Stimulated activated CD4-positive, alpha-beta T cell treated with anti-CD3 and anti-CD28 coated beads, Interleukin-2, amount 100 ng/mL, for 4 hours (primary cell): Measurements from ENCODE around the gene CFAP46.
"Not testable (repeated sequence)": the region's sequence is repeated elsewhere in the genome, so short reads cannot be mapped to it uniquely, and the experiment has no call there.

Source experiments
- DNase-seq: peaks from one replicate; pipeline ENCODE4 v3.0.0-alpha.2; 2020; ENCODE audit warnings: low read depth

Gene CFAP46

DNA sequence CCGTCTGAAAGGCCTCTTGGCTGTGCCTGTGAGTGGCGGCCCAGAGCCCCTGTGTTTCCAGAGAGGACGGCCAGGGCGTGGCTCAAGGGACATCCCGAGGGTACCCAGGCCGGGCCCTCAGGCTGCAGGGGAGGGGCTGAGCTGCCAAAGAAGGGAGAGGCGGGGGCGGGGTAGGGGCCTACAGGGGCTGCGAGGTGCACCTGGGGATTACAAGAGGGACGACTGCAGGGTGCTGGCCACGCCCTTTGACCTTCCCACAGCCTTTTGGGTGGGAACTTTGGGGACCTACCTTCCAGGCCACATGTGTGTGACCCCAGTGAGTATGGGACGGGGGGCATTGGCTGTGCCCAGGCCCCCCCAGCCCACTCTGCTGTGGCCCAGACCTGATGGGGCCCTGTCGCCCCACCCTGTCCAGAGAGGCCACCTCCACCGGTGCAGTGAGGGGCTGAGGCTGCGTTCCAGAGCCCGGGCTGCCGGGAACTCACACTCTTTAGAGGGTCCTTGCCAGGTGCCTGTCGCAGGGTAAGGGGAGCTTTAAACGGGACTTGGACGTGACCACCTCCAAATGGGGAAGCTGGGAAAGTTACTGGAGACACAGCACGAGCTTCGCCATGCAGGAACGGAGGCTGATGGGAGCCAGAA is 137.5 kb downstream of the CFAP46 start:
- DNase-seq: no peak

DNA sequence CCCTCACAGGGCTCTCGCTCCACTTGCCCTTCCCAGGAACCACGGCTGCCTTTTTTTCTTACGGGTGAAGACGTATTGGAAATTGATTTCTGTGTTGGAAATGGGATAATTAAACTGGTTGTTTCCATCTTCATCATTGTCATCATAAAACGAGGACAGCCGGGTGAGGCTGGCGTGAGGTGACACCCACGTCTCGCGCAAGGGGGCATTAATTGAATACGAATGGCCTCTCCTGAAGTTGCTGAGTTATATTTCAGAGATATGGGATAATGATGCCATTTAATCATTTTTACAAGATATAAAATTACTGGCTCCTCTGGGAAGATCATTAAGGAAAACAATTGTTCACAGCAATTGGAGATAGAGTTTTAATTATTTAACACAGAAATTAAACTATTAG is 138.1 kb downstream of the CFAP46 start:
- DNase-seq: no peak

DNA sequence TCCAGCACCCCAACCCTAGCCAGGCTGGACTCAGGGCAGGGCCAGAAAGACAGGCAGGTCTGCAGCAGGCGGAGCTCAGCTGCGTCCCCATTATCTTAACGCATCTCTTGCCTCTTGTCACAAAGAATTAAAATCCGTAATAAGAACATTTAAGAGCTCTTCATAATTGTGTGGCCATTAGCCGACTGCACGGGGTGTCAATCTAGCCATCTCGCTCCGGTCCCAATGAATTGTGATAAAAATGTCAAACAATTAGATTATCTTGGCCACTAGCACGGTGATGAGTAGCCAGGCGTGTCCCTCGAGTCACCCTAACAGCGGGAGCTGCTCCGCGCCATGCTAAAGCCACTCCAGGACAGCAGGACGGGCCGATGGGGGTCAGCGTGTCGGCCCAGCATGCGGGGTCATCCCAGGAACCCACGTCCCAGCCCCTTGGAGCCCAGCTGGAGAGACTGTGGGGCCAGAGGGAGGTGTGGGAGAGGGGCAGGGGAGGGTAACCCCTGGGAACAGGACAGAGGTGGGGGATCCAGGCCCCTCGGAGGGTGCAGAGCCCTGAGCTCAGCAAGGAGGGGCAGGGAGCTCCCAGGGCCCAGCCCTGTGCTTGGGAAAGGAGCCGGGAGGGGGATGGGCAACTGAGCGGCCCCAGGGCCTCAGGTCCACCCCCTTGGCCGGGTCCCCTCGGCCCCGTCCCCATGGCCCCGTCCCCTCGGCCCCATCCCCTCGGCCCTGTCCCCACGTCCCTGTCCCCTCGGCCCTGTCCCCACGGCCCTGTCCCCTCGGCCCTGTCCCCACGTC is 138.8 kb downstream of the CFAP46 start:
- DNase-seq: no peak

DNA sequence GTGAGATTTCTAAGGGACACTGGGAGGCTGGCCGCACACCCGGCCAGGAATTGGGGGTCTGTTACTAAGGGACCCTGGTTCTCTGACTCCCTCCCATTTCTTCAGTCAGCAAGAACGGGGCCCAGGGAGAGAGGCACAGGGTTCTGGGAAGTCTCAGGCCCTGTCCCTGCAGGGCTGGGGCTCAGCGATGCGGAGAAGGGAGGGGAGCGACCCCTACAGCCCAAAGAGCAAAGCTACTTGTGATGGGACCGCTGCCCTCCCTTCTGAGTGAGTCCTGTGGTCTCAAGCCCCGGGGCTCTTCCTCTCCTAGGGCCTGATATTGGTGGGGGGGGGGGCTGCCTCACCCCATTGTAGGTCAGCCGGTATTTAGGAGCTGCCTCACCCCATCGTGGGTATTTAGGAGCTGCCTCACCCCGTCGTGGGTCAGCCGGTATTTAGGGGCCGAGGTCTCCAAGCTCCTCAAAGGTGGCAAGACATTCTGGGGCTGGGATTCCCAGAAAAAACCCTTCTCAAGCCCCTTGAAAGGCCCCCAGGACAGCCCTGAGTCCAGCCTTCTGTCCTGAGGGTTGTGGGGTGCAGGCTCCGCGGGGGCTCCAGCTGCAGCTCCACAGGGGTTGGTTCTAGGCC is 139.6 kb downstream of the CFAP46 start:
- no peak for DNase-seq

DNA sequence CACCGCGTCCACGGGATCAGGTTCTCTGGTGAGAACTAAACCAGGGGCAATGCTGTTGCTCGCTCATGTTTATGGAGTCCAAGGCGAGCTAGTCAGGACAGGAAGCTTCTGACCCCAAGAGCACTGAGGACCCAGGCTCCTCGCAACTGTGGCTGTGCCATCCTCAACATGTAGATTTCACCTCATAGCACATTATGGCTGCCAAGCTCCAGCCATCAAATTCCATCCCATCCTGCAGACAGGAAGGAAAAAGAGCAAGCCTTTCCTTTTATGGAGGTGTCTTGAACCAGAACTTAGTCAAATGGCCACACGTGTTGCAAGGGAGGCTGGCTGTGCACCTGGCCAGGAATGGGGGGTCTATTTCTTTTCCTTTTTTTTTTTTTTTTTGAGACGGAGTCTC is 140.3 kb downstream of the CFAP46 start:
- no peak for DNase-seq

DNA sequence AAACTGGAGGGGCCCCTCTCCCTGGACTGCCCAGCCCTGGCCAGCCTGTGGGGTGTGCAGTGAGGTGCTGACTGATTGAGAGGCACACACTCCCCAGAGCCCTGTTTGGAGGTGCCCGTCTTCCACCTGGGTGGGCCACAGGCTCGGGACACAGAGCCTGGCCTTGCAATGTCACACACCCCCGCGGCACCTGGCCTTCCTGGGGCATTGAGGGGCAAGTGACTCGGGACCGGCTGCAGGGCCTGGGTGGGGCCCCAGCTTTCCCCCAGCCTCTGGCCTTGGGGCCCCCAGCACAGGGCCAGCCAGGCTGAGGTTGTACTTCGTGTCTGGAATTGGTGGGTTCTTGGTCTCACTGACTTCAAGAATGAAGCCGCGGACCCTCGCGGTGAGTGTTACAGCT is 142.5 kb downstream of the CFAP46 start:
- DNase-seq: no peak

DNA sequence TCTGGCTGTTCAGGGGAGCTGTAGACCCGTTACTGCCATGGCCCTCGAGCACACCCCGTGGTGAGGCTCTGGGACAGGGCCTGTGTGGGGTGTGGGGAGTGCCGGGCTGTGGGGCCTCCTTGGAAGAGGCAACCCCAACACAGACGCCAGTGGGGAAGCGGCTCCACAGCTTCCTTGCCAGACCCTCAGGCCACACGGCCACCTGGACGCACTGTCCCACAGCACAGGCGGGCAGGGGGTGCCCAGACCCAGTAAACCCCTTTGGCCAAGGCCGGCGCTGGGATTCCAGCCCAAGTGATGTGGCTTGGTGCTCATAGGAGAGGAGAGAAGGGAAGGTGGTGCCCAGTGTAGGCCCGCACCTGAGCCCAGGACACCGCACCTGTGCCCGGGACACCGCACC is 143.5 kb downstream of the CFAP46 start:
- no peak for DNase-seq

DNA sequence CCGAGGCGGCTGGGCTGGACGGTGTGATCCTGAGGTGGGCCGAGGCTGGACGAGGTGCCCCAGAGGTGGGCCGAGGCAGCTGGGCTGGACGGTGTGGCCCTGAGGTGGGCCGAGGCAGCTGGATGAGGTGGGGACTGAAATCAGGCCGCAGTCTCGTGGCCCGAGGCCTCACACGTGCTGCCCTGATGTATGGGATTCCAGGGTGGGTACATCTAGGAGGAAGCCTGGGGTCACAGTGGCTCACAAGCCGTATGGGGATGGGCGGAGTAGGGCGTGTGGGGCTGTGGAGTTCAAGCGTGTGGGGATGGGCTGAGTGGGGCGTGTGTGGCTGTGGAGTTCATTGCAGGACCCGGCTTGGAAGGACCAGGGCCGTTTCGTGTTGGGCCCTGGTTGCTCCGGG is 144.0 kb downstream of the CFAP46 start:
- no peak for DNase-seq

DNA sequence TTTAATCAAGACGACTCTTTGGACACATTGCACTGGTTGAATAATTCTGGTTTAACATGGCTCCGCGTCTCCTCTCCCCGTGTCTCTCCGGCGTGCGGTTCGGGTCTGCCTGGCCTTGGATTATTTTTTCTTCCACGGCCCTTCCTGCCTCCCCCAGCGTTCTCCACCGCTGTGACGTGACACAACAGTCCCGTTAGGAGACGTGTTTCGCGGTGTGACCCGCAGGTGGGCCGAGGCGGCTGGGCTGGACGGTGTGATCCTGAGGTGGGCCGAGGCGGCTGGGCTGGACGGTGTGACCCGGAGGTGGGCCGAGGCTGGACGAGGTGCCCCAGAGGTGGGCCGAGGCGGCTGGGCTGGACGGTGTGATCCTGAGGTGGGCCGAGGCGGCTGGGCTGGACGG is 144.4 kb downstream of the CFAP46 start:
- DNase-seq: not testable (repeated sequence)

DNA sequence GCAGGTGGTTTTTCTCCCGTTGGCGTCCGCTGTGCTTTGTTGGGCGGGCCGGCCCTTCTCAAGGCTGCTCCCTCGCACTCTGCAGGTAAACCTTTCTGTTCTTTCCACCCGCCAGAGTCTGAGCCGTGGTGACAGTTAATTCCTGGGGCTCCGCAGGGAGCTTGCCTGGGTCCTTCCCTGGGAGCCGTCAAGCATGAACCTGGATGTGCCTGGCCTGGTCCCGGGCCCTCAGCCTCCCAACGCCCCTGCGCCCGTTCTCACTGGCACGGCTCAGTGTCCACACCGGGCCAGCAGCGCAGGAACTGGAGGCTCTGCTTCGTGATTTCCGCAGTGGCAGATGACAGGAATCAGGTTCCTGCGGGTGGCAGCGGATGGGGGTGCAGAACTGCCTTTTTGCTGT is 145.5 kb downstream of the CFAP46 start:
- DNase-seq: no peak

DNA sequence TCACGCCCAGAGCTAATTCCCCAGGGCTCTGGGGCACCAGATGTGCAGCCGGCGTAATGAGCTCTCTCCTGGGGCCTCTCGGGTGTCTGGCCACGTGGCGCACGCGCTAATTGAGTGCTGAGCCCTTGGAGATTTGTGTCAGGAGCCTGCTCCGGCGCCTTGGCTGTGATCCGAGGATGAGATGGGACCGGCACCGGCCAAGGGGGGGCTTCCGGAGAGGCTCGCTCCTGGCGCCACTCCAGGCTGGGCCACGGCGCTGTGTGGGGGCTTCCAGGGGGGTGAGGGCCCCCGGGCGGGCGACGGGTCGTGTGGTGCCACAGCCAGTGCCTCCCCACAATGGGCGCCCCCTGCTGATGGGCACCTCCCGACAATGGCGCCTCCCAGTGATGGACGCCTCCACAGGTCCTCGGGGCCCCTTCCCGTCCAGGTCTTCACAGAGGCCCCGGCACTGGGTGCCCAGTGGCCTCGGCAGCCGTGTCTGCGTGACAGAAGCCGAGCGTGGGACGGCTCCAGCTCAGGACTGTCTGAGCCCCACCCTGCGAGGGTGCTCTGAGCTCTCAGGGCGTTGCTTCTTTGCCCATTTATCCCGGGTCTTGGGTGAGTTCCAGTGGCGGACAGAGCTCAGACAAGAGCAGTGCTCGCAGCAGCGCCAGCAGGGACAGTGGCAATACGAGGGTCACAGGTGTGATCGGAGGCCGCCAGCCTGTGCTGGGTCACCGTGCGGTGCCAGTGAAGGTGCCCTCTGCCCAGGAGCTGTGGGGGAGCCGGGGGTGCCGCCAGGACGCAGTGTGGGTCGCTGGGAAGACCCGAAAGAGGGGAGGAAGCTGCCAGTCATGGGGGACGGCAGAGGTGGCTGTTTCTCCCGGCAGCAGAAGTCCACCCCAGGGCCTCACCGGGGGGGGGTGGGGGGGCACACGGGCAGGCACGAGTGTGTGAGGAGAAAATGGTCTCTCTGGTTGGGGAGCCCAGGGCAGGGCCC is 148.2 kb downstream of the CFAP46 start:
- no peak for DNase-seq

DNA sequence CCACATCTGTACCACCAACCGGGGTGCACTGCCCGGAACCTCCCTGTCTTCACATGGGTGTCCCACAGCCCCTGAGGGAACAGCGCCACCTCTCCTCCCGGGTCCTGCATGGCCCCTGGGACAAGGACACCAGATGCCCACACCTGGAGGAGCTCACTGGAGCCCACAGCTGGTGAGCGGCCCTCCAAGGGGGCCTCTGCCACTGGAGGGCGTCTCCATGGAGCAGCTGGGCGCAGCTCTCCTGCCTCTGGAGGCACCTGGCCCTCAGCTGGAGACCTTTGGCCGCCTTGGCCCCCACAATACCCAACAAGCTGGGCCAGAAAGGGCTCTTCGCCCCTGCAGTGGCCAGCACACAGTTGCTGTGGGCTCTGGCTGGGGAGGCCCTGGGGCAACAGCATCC is 149.2 kb downstream of the CFAP46 start:
- no peak for DNase-seq

DNA sequence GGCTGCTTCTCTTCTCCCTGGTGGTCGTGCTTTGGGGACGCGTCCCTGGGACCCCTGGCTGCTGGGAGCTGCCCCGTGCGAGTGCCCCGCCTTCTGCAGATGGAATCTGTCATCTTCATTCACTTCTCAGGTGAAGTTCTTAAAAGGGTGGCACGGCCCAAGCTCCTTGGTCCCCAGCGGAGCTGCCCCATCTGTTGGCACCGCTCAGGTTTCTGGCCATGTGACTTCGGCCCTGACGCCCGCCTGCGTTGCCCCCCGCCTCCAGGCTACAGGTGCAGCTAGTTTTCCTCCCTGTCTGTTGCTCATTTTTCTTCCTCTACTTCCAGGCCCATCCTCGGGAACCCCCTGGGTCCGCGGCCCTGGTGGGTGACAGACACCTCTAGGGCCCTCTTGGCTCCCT is 149.6 kb downstream of the CFAP46 start:
- DNase-seq: no peak

DNA sequence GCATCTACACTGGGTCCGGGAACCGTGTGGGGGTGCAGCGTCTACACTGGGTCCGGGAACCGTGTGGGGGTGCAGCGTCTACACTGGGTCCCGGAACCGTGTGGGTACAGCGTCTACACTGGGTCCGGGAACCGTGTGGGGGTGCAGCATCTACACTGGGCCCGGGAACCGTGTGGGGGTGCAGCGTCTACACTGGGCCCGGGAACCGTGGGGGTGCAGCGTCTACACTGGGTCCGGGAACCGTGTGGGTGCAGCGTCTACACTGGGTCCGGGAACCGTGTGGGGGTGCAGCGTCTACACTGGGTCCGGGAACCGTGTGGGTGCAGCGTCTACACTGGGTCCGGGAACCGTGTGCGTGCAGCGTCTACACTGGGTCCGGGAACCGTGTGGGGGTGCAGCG is 150.3 kb downstream of the CFAP46 start:
- not testable (repeated sequence) for DNase-seq

DNA sequence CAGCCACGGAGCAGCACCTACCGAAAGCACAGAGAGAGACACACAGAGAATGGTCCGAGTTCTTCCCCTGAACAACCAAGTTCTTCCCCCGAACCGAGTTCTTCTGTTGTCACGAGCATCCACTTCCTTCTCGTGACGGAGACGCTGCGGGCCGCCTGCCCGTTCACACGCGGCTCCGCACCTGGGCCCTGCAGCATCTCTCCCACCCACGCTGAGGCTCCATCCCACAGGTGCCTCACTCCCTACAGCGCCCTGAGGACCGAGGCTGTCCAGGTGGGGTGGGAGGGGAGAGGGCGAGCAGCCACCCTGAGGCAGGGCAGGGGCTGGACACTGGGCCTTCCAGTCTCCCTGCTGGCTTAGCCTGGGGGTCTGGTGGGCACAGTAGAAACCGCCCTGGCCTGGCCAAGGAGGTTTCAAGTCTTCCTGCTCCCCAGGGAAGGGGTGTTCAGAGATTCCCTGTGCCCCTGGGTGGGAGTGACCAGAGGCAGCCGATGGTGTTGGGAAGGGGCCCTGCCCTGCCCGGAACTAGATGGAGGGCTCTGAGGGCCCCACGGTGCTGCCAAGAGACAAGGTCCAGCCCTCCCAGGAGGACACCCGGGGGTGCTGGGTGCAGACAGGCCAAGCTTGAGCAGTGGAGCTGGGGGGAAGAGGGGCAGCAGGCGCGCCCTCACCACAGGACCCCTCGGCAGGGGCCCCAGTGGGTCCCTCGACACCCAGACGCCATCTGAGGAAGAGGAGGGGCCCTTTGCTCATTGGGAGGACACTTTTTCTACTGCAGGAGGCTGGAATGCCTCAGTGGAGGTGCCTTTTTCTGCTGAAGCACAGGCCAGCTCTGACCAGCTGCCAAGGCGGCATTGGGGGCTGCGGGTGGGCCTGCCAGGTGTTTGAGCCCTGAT is 151.2 kb downstream of the CFAP46 start:
- no peak for DNase-seq

DNA sequence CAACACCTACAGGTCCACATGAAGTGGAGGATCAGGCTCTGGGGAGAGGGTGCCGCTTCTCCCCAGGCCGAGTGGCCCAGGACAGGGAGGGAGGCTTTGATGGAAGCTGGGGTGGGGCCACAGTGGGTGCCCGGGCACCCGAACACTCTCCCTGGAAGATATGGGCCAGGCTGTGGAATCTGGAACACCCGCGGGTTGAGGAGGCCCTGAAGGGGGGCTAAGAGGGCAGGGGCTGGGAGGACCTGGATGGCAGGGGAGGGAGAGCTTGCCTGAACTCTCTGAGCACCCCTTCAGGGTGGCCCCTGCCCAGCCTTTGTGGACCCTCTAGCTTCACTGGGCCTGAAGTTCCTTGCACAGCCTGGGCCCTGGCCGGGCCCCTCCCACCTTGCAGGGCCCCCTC is 151.9 kb downstream of the CFAP46 start:
- no peak for DNase-seq

DNA sequence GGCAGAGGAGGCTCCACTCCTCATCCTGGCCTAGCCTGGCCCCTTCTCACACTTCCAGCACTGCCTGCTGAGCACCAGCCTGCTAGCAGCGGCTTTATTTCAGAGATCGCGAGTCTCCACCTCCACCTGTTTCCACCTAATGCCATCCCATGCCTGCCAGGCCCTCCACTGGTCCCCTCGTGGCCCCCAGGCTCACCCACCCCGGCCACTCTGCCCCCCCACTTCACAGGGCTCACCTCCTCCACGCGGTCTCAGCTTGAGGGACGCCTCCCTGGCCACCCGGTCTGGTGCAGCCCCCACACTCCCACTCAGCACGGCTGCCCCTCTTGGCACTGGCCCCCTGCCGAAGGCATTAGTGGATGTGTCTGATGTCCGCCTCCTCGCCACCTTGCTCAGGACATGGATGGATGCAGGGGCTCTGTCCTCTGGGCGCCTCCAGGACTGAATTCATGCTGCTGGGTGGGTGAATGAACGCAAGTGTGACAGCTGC is 152.7 kb downstream of the CFAP46 start:
- no peak for DNase-seq

DNA sequence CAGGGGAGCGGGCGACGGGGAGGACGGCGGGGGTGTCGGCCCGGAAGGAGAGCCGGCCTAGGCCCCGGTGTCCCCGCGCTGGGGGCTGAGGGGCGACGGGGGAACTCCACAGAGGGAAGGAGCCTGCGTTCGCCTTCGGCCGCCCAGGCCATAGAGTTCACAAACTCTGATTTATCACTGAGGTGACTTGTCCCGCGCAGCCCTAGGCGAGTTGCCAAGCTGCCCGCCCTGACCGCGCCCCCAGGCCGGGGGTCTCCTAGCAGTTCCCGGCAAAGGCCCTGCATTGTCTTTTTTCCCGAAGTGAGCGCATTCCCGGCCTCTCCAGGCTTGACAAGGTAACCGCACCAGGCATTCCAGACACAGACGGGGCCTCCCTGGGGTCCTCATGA is 153.5 kb downstream of the CFAP46 start:
- DNase-seq: no peak

DNA sequence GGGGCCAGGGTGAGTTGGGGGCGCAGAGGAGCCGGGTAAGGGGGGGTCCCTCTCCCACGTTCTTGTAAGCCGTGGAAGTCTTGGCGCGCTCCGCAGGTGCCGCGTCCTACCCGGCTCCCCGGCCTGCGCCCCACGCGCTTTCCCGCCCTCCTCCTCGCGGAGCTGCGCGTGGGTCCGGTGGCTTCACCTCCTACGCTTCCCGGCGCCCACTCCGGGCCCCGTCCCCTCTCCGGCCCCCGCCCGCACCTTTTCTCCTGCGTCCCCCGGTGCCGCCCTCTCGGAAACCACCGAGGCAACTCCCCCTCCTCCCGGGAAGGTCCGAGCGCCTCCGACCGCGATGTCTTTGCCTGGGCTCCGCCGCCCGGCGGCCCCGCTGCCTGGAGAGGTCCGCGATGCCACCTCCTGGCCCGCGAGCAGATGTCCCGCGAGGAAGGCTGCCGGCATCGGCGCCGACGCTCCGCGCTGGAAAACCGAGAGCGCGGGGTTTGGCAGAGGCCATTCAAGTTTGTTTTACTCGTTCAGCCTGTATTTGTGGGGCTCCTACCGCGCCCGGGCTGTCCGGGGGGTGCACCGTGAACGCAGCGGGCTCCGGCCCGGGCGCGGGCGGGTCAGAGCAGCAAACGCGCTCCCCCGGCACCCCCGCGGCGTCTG is 154.1 kb downstream of the CFAP46 start:
- no peak for DNase-seq

DNA sequence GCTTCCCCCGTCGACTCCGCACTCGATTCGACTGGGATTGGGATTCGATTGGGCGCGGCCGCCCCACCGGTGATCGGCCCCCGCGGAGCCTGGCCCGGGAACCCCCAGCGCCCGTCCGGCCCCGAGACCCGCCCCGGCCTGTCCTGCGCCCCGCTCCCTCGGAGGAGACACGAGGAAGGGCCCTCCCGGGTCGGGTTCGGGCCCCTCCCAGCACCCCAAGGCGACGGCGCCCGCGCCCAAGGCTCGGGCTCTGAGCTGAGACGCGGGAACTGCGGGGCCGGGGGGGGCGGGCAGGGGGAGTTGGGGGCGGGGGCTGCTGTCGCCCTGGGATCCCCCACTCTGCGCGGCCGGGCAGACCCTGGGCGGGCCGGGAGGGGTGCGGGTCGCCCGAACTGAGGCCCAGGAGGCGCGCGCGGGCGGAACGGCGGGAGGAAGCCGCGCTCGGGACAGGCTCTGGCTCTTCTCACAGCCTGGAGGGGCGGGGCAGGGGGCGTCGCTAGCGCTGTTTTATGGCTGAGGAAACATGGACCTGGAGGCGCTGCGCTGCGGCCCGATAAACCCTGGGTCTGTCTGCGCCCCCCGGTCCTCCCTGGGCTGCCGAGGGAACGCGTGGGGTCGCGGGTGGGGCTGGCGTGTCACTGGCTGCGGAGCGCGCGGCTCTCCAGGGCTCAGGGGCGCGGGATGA is 154.7 kb downstream of the CFAP46 start:
- no peak for DNase-seq
